ENCODE results near the gene SLC35F1.

DNA sequence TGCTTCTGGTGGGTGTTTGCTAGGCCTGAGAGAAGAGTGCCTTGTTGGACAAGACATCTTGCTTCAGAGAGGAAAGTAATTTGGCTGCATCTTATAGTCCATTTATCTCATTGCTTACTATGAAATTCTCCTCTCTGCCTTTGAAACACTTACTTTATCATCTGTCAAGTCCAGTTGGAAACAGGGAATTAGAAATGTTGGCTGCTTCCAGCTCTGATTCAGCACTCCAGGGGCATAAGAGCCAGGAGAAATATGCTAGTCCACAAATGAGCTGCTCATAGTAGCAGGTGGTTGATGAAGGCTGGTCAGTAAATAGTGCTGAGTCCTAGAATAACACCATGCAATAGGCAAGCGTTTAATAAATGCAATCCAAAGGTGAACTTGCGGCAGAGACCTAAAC lies 227.1 kb downstream of the SLC35F1 start:
- no peak for TF ChIP-seq EZH2phosphoT487 (IDR thresholded peaks at IDR 0.05; ENCODE audit: insufficient read depth, low read depth)
- TF ChIP-seq EZH2 (IDR thresholded peaks at IDR 0.05; ENCODE audit: insufficient read depth, poor library complexity, severe bottlenecking): no peak
